NCI-H345 treated with DMSO at 0.1 percent for 48 hours (cell line): ENCODE measurements around the gene MEMO1.

Experiments
- DNase-seq: peaks from one replicate; lab custom pipeline; 2025; ENCODE audit not compliant: unreplicated experiment; lab: John Stamatoyannopoulos, UW

MEMO1 gene

GRCh38 chr2:31835450-31835849 lies 175.4 kb downstream of the MEMO1 start:
- DNase-seq: no peak

- no peak for DNase-seq
Observed at GRCh38 chr2:31832363-31832762, 178.4 kb downstream of the MEMO1 start.

- DNase-seq: no peak
Observed at GRCh38 chr2:31831585-31831984, 179.2 kb downstream of the MEMO1 start.

GRCh38 chr2:31828891-31829290 lies 181.9 kb downstream of the MEMO1 start:
- DNase-seq: no peak

- DNase-seq: no peak
Observed at GRCh38 chr2:31823558-31823957, 187.2 kb downstream of the MEMO1 start.

- DNase-seq: no peak
Observed at GRCh38 chr2:31822587-31822986, 188.2 kb downstream of the MEMO1 start.
